Naive B cell (primary cell): Measurements from ENCODE around the gene DLL3. TPM values are rescaled to one million over a fixed set of nuclear protein-coding genes. Genes with fewer than 3 reads are reported as not detected.
A peak's percentile ranks its signal among the peaks of the same experiment; 100 is the strongest.

ENCODE experiments used
- ATAC-seq, 2 donors: fragments of 150-1000 bp; cut with Tn5 transposase; 2 replicates each; pipeline ENCODE4 v1.10.0; 2021; ENCODE audit warnings: low read depth in 2 of 2, mild to moderate bottlenecking in 2 of 2, moderate library complexity in 2 of 2
- DNase-seq: peaks from one replicate; pipeline ENCODE4 v3.0.0; 2022
- H3K27ac Mint-ChIP-seq, 6 donors: one replicate each; pipeline ENCODE4 v1.8.0; 2020 to 2022; ENCODE audit warnings: mild to moderate bottlenecking in 6 of 6, mixed read lengths in 6 of 6, moderate library complexity in 5 of 6, inconsistent platforms in 2 of 6
- H3K27me3 Mint-ChIP-seq, 3 donors: one replicate each; pipeline ENCODE4 v1.8.0; 2021 to 2022; ENCODE audit warnings: mixed read lengths in 3 of 3, mild to moderate bottlenecking in 1 of 3
- H3K36me3 Mint-ChIP-seq, 2 donors: one replicate each; pipeline ENCODE4 v1.8.0; 2020 to 2022; ENCODE audit warnings: mixed read lengths in 2 of 2, inconsistent platforms in 1 of 2, mild to moderate bottlenecking in 1 of 2
- H3K4me1 Mint-ChIP-seq, 3 donors: one replicate each; pipeline ENCODE4 v1.8.0; 2020 to 2022; ENCODE audit warnings: mixed read lengths in 3 of 3, inconsistent platforms in 1 of 3, mild to moderate bottlenecking in 1 of 3, moderate library complexity in 1 of 3
- H3K4me3 Mint-ChIP-seq, 8 donors: one replicate each; pipeline ENCODE4 v1.8.0; 2020 to 2022; ENCODE audit warnings: mild to moderate bottlenecking in 8 of 8, mixed read lengths in 8 of 8, moderate library complexity in 8 of 8, inconsistent platforms in 2 of 8
- H3K9me3 Mint-ChIP-seq, 7 donors: one replicate each; pipeline ENCODE4 v1.8.0; 2020 to 2022; ENCODE audit warnings: mixed read lengths in 7 of 7, mild to moderate bottlenecking in 5 of 7, inconsistent platforms in 2 of 7, moderate library complexity in 1 of 7
- polyA plus RNA-seq, 6 donors: library from polyadenylated mRNA; unstranded; fragments of 300-500 nt; fragmentation: Illumina TruSeq; gene quantifications; one replicate each; pipeline ENCODE4 v1.2.3, GENCODE V29; 2021; ENCODE audit warnings: low read depth in 6 of 6

Gene DLL3
- polyA plus RNA-seq, 6 donors from 2014 or later, result 0.20 to 0.89 (median 0.55) TPM; not detected in 2

GRCh38 chr19:39512988-39513387, 14.2 kb downstream of the DLL3 start:
- H3K4me1 Mint-ChIP-seq, result peaks cover 20 to 23% (median 20%) of the 10 kb centered on the region in 3 donors
- peaks cover 0 to 16% of the 10 kb centered on the region in 2 donors for H3K36me3 Mint-ChIP-seq
- peaks cover 0 to 7% (median 0%) of the 10 kb centered on the region in 7 donors for H3K9me3 Mint-ChIP-seq
- DNase-seq (no peak), ATAC-seq (no peak)
- H3K4me3 Mint-ChIP-seq, result no peak overlapping the region
- peaks cover 26 to 74% (median 48%) of the 10 kb centered on the region in 3 donors for H3K27me3 Mint-ChIP-seq
- no peak overlapping the region for H3K27ac Mint-ChIP-seq

DNA sequence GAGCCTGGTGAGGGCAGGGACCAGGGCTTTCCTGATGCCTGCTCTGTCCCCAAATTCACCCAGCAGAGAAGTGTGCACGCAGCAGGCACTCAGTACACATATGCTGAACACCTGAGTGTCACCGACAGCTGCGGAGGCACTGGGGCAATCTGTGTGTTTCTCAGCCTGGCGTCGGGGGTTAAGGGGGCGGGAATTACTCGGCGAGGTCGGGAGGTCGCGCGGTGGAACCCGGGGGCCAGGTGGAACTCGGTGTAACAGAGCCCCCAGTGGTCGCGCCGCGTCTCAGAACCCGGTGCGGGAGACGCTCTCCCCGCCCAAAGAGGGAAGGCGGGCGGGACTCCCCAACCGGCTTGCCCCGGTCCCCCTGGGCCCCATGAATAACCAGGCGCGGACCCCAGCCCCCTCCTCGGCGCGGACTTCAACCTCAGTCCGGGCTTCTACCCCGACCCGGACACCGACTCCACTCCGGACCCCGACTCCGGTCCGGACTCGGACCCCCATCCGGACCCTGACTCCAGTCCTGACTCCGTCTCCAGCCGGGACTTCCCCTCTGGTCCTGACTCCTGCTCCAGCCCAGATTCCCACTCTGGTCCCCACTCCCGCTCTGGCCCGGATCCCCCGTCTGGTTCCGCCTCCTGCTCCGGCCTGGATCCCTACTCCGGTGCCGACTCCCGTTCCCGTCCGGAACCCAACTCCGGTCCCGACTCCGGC, 16.2 kb downstream of the DLL3 start, which contains the start of gene SELENOV:
Gene SELENOV (plus strand): TSS at position 300 of the 711 bp plus-strand sequence. CDS start 74 bp downstream, at position 374.
- no peak for DNase-seq
- no peak within 1 kb of the TSS for H3K27ac Mint-ChIP-seq
- peak; percentile 75 to 79 for ATAC-seq

GRCh38 chr19:39515551-39516191, 16.9 kb downstream of the DLL3 start:
- Mint-ChIP-seq H3K9me3 (peaks cover 0 to 7% (median 0%) of the 10 kb centered on the region in 7 donors), H3K4me1 (peaks cover 16 to 19% (median 17%) of the 10 kb centered on the region in 3 donors), H3K27me3 (peaks cover 23 to 66% (median 50%) of the 10 kb centered on the region in 3 donors), H3K4me3 (peak overlapping the region; percentile 16 to 88 (median 81)), H3K36me3 (peaks cover 0 to 16% of the 10 kb centered on the region in 2 donors), H3K27ac (no peak overlapping the region)
- no peak for DNase-seq
- ATAC-seq, result peak in 1 of 2 donors; percentile 24

More for the DNA sequence above, 16.2 kb downstream of the DLL3 start, which contains the start of gene SELENOV:
- H3K4me1 Mint-ChIP-seq, result peaks cover 16 to 19% (median 17%) of the 10 kb centered on the region in 3 donors
- peaks cover 0 to 16% of the 10 kb centered on the region in 2 donors for H3K36me3 Mint-ChIP-seq
- peak within 1 kb of the TSS; percentile 64 to 88 (median 86) for H3K4me3 Mint-ChIP-seq
- peaks cover 23 to 66% (median 50%) of the 10 kb centered on the region in 3 donors for H3K27me3 Mint-ChIP-seq
- H3K9me3 Mint-ChIP-seq, result peaks cover 0 to 7% (median 0%) of the 10 kb centered on the region in 7 donors

DNA sequence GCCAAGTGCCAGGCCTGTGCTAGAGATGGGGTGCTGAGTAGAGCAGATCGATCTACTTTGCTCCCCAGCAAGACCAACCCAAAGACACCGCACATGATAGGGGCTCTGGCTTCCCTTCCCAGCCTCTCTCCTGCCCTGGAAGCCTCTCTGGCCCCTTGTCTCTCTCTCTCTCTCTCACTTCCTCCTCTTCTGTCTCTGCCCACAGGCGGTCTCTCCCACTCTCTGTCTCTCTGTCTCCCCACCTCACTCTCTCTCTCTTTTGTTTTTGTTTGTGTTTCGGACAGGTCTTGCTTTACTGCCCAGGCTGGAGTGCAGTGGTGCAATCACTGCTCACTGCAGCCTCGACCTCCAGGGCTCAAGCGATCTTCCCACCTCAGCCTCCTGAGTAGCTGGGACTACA, 17.5 kb downstream of the DLL3 start:
- ATAC-seq (peak; percentile 38 to 41), DNase-seq (no peak)
- Mint-ChIP-seq H3K9me3 (peaks cover 0 to 7% (median 0%) of the 10 kb centered on the region in 7 donors), H3K27ac (peak overlapping the region in 2 of 6 donors; percentile 33 to 65), H3K4me1 (peaks cover 16 to 19% (median 17%) of the 10 kb centered on the region in 3 donors), H3K4me3 (peak overlapping the region; percentile 16 to 85 (median 71)), H3K27me3 (peaks cover 23 to 66% (median 50%) of the 10 kb centered on the region in 3 donors), H3K36me3 (peaks cover 0 to 16% of the 10 kb centered on the region in 2 donors)

- Mint-ChIP-seq H3K36me3 (peaks cover 0 to 16% of the 10 kb centered on the region in 2 donors), H3K27me3 (peaks cover 23 to 59% (median 50%) of the 10 kb centered on the region in 3 donors), H3K9me3 (peaks cover 0 to 7% (median 0%) of the 10 kb centered on the region in 7 donors), H3K4me3 (peak overlapping the region in 3 of 8 donors; percentile 13 to 36 (median 30)), H3K4me1 (peaks cover 16 to 19% (median 17%) of the 10 kb centered on the region in 3 donors), H3K27ac (no peak overlapping the region)
- DNase-seq, result no peak
- no peak for ATAC-seq
These were observed 18.7 kb downstream of the DLL3 start for GRCh38 chr19:39517432-39517831.

GRCh38 chr19:39518458-39518857, 19.7 kb downstream of the DLL3 start:
- ATAC-seq (no peak), DNase-seq (no peak)
- peaks cover 0 to 7% (median 0%) of the 10 kb centered on the region in 7 donors for H3K9me3 Mint-ChIP-seq
- H3K4me3 Mint-ChIP-seq, result peak overlapping the region in 1 of 8 donors; percentile 50
- no peak overlapping the region for H3K27ac Mint-ChIP-seq
- peaks cover 0 to 16% of the 10 kb centered on the region in 2 donors for H3K36me3 Mint-ChIP-seq
- H3K27me3 Mint-ChIP-seq, result peaks cover 23 to 50% (median 50%) of the 10 kb centered on the region in 3 donors
- H3K4me1 Mint-ChIP-seq, result peaks cover 16 to 19% (median 17%) of the 10 kb centered on the region in 3 donors

GRCh38 chr19:39518975-39519374, 20.2 kb downstream of the DLL3 start:
- peaks cover 18 to 45% (median 45%) of the 10 kb centered on the region in 3 donors for H3K27me3 Mint-ChIP-seq
- DNase-seq, result no peak
- H3K36me3 Mint-ChIP-seq, result peaks cover 0 to 16% of the 10 kb centered on the region in 2 donors
- no peak for ATAC-seq
- peaks cover 16 to 19% (median 17%) of the 10 kb centered on the region in 3 donors for H3K4me1 Mint-ChIP-seq
- no peak overlapping the region for H3K4me3 Mint-ChIP-seq
- H3K9me3 Mint-ChIP-seq, result peaks cover 0 to 7% (median 0%) of the 10 kb centered on the region in 7 donors
- no peak overlapping the region for H3K27ac Mint-ChIP-seq

GRCh38 chr19:39520541-39521484, 22.1 kb downstream of the DLL3 start:
- peaks cover 0 to 7% (median 0%) of the 10 kb centered on the region in 7 donors for H3K9me3 Mint-ChIP-seq
- peak overlapping the region in 2 of 6 donors; percentile 54 to 57 for H3K27ac Mint-ChIP-seq

GRCh38 chr19:39524495-39524894, 25.7 kb downstream of the DLL3 start:
- ATAC-seq, result no peak

More at GRCh38 chr19:39520541-39521484, 22.1 kb downstream of the DLL3 start:
- Mint-ChIP-seq H3K27me3 (peaks cover 11 to 28% (median 27%) of the 10 kb centered on the region in 3 donors), H3K36me3 (peaks cover 0 to 16% of the 10 kb centered on the region in 2 donors), H3K4me1 (peaks cover 7 to 11% (median 8%) of the 10 kb centered on the region in 3 donors), H3K4me3 (no peak overlapping the region)
- DNase-seq, result no peak
- ATAC-seq, result no peak

DNA sequence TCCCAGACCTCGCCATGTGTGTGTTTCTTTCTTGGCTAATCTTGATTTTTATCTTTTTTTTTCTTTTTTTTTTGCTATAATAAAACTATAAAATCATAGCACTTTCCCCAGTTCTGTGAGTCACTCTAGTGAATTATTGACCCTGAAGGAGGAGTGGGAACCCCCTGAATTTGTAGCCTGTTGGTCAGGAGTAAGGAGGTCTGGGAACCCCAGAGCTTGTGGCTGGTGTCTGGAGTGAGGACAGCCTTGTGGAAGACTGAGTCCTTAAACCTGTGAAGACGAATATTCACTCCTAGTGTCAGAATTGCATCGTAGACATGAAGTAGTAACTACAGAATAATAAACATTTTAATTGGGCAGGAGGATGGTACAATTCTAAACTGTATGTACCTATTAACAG, 26.5 kb downstream of the DLL3 start:
- H3K9me3 Mint-ChIP-seq, result no peaks in the 10 kb centered on the region
- H3K4me1 Mint-ChIP-seq, result peaks cover 0 to 6% (median 0%) of the 10 kb centered on the region in 3 donors
- no peak overlapping the region for H3K27ac Mint-ChIP-seq
- H3K4me3 Mint-ChIP-seq, result no peak overlapping the region
- H3K27me3 Mint-ChIP-seq, result no peaks in the 10 kb centered on the region
- ATAC-seq (no peak), DNase-seq (no peak)
- H3K36me3 Mint-ChIP-seq, result no peaks in the 10 kb centered on the region

More at GRCh38 chr19:39524495-39524894, 25.7 kb downstream of the DLL3 start:
- Mint-ChIP-seq H3K27me3 (no peaks in the 10 kb centered on the region), H3K4me1 (peaks cover 0 to 4% (median 0%) of the 10 kb centered on the region in 3 donors), H3K4me3 (no peak overlapping the region), H3K36me3 (no peaks in the 10 kb centered on the region), H3K27ac (peak overlapping the region in 1 of 6 donors; percentile 42), H3K9me3 (no peaks in the 10 kb centered on the region)
- no peak for DNase-seq

GRCh38 chr19:39531834-39532232, 33.1 kb downstream of the DLL3 start:
- Mint-ChIP-seq H3K4me3 (peak overlapping the region; percentile 91 to 98 (median 93)), H3K27me3 (no peaks in the 10 kb centered on the region), H3K4me1 (peaks cover 9 to 27% (median 20%) of the 10 kb centered on the region in 3 donors), H3K27ac (peak overlapping the region in 5 of 6 donors; percentile 37 to 89 (median 66)), H3K9me3 (no peaks in the 10 kb centered on the region), H3K36me3 (no peaks in the 10 kb centered on the region)
- no peak for DNase-seq
- no peak for ATAC-seq

DNA sequence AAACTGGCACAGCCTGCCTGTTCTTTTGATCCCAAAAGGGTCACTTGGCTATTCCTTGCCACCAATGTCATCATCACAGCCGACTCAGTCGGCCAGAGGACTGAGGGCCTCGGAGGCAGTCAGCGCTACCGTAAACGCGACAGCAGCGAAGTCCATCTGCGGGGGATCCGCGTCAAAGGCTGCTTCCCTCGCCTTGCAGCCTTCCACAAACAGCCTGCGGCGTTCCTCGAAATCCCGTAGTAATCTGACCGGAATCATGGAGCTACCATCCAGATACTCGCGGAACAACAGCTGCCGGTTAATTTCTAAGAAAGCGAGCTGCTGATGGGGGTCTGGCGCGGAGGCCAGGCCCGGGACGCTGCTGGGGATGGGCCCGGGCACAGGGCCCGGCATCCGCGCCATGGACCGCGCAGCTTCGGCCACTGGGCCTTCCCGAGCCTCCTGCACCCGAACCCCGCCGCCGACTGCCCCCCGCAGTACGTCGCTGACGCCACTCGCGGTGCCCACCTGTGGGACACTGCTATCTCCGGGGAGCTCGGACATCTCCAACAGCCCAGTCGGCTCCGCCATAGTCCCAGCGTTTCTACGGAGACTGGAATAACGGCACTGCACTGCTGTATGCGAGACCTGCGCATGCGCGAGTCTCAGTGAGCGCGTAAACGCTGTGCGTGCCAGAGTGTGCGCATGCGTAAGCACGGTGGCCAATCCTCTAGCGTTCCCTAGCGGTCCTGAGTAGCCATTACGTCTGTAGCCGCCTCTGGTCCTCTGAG, 33.7 kb downstream of the DLL3 start, which contains the start of gene EID2B:
Gene EID2B (minus strand): TSS at position 620 of the 770 bp plus-strand sequence. CDS start 50 bp downstream, at position 570.
- H3K36me3 Mint-ChIP-seq, result no peaks in the 10 kb centered on the region
- DNase-seq, result peak; percentile 93
- peaks cover 11 to 32% (median 24%) of the 10 kb centered on the region in 3 donors for H3K4me1 Mint-ChIP-seq
- H3K9me3 Mint-ChIP-seq, result no peaks in the 10 kb centered on the region
- no peaks in the 10 kb centered on the region for H3K27me3 Mint-ChIP-seq
- H3K4me3 Mint-ChIP-seq, result peak within 1 kb of the TSS; percentile 91 to 98 (median 94)
- peak within 1 kb of the TSS; percentile 64 to 94 (median 90) for H3K27ac Mint-ChIP-seq
- peak; percentile 88 to 92 for ATAC-seq
